HPDE6-E6E7 (cell line): Measurements from ENCODE around the gene RBFA.

Source experiments
- DNase-seq: peaks from one replicate; pipeline ENCODE4 v3.0.0; 2011; ENCODE audit warnings: missing footprints; ENCODE audit errors: extremely low spot score

RBFA gene

DNA sequence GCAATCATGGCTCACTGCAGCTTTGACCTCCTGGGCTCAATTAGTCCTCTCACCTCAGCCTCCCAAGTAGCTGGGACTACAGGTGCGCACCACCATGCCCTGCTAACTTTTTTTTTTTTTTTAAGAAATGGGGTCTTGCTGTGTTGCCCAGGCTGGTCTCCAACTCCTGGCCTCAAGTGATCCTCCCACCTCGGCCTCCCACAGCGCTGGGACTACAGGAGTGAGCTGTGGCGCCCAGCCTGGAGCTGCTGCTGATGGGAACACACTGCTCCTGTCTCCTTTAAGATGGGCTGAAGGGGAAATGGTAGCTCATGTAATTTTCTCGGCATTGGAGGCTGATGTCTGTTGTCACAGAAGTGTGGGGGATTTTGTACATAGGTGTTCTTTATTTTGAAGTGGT is 39.9 kb downstream of the RBFA start:
- DNase-seq = no peak

DNA sequence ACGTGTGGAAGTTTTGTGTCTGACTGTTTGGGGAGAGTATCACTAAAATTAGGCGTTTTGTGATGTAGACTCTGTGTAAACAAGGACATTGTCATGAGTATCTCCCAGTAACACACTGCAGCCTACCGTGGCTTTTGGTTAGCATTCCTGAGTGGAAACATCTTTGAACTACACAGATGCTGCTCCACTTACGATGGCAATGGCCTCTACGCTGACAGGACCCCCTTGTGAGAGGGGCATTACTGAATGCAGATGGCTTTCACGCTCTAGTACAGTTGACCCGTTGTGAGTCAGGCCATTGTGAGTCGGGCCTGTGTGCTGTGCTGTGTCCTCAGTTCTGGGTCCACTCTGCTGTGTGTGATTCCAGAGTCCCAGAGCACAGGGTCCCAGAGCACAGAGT is 40.5 kb downstream of the RBFA start:
- no peak for DNase-seq

GRCh38 chr18:80075940-80076339 is 41.7 kb downstream of the RBFA start:
- DNase-seq = no peak

- DNase-seq = no peak
Measured at GRCh38 chr18:80076379-80076778, 42.1 kb downstream of the RBFA start.

DNA sequence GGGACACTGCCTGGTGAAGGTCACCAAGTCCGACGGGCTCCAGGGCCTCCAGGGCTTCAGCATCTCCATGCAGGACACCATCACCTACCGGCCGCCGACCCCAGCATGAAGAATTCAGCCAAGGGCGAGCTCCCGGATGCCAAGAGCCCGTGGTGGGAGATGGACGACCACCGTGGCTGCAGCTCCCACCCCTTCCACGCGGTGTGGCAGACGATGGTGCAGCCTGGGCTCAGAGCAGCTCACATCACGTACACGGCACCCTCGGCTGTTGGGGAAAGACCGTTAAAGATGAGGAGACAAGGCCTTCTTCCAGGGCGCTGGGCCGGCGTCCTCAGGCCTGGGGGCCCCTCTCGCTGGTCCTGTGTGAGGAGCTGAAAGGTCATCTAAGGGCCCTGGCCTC is 43.6 kb downstream of the RBFA start:
- DNase-seq = no peak
